ENCODE results near the gene PVALB. TPM values are rescaled to one million over a fixed set of nuclear protein-coding genes. Genes with fewer than 3 reads are reported as not detected.

Gene PVALB
- total and polyA plus RNA-seq, 11 donors, result not detected

DNA sequence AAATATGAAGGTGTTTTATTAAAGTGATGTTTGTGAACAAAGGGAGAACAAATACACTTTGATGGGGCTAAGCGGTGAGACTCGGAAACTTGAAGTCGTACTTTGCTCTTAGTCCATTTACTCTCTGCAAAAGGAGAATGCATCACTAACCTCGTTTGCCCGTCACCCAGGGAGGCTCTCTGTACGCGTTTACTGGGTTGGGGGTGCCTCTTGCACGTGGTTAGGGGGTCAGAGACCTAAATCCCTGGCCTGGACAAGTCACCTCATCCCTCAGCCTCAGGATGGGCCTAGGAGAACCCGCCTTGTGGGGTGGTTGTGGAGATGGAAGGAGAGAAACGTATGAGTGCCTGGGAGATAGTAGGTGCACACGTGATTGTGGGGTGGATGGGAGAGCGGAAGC, 40.1 kb downstream of the PVALB start:
- ATAC-seq (no peak), DNase-seq (no peak)
- peaks cover 0 to 8% (median 0%) of the 10 kb centered on the region in 9 donors for H3K36me3 ChIP-seq
- intact Hi-C loops (cut with DNase I), result loop anchor here in 6 of 10 donors (5.0 to 10.0 kb wide), 5 partner anchors 201 to 418 kb away; no protein-coding TSS in a partner anchor
- WGBS, 4 donors, result 72 to 80% (median 77%) methylated on average over 12 of the region's 12 CpGs
- H3K9me3 ChIP-seq, result no peaks in the 10 kb centered on the region
- H3K27ac ChIP-seq, result peak overlapping the region in 10 of 12 donors; percentile 37 to 77 (median 56)
- H3K27me3 ChIP-seq, result no peaks in the 10 kb centered on the region
- no peak for TF ChIP-seq POLR2A (IDR thresholded peaks at IDR 0.05)
- TF ChIP-seq, protein P1, sequence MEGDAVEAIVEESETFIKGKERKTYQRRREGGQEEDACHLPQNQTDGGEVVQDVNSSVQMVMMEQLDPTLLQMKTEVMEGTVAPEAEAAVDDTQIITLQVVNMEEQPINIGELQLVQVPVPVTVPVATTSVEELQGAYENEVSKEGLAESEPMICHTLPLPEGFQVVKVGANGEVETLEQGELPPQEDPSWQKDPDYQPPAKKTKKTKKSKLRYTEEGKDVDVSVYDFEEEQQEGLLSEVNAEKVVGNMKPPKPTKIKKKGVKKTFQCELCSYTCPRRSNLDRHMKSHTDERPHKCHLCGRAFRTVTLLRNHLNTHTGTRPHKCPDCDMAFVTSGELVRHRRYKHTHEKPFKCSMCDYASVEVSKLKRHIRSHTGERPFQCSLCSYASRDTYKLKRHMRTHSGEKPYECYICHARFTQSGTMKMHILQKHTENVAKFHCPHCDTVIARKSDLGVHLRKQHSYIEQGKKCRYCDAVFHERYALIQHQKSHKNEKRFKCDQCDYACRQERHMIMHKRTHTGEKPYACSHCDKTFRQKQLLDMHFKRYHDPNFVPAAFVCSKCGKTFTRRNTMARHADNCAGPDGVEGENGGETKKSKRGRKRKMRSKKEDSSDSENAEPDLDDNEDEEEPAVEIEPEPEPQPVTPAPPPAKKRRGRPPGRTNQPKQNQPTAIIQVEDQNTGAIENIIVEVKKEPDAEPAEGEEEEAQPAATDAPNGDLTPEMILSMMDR (IDR thresholded peaks at IDR 0.05), result no peak
- peaks cover 0 to 22% (median 12%) of the 10 kb centered on the region in 12 donors for H3K4me1 ChIP-seq
- peak overlapping the region in 9 of 12 donors; percentile 15 to 98 (median 35) for H3K4me3 ChIP-seq

DNA sequence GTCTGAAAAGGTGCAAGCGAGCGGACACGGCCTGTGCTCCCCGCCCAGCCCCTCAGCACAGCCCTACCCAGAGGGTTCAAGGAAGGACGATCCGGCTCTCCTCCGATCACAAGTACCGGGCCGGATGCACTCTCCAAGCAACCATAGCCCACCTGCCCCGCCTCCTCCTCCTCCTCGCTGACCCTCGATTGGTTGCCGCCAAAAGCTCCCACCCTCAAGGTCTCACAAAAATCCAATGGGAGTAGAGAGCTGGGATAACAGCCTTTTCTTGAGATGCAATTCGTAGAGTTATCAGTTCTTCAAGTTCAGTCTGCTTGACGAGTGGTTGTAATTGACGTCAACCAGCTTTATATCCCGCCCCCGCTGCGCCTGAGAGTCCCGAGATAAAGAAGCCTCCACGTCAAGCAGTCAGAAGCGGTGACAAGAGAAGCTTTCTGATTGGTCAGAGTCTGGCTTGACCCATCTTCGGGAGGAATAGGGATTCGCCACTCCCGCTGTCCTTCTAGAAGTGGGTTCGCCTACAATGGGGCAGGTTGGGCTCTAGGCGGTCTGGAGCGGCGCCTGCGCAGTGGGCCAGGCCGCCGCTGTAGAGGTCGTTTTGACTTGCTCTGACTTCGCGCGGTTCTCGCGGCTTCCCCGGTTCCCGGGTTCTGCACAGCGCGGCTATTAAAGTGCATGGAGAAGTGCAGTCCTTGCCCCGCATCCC, 40.7 kb downstream of the PVALB start, which contains the start of gene IFT27:
Gene IFT27 (minus strand): TSS at position 156 of the 706 bp plus-strand sequence. CDS start 412 bp downstream, outside the sequence.
- DNase-seq (peak; percentile 96 to 99 (median 99)), ATAC-seq (peak; percentile 98 to 99 (median 98))
- intact Hi-C loops (cut with DNase I), result loop anchor here in 6 of 10 donors (5.0 to 10.0 kb wide), 5 partner anchors 201 to 419 kb away; no protein-coding TSS in a partner anchor
- Histone ChIP-seq H3K9me3 (no peaks in the 10 kb centered on the region), H3K4me1 (peaks cover 0 to 18% (median 11%) of the 10 kb centered on the region in 12 donors), H3K36me3 (peaks cover 0 to 8% (median 0%) of the 10 kb centered on the region in 9 donors), H3K27ac (peak within 1 kb of the TSS; percentile 25 to 92 (median 84)), H3K27me3 (no peaks in the 10 kb centered on the region), H3K4me3 (peak within 1 kb of the TSS; percentile 40 to 98 (median 84))
- WGBS, 4 donors, result 0 to 1% (median 0%) methylated on average over 33 to 43 of the region's 43 CpGs
- TF ChIP-seq, protein P1 (IDR thresholded peaks at IDR 0.05), result no peak
- peak in 1 of 2 donors; percentile 62 for TF ChIP-seq POLR2A (IDR thresholded peaks at IDR 0.05)

DNA sequence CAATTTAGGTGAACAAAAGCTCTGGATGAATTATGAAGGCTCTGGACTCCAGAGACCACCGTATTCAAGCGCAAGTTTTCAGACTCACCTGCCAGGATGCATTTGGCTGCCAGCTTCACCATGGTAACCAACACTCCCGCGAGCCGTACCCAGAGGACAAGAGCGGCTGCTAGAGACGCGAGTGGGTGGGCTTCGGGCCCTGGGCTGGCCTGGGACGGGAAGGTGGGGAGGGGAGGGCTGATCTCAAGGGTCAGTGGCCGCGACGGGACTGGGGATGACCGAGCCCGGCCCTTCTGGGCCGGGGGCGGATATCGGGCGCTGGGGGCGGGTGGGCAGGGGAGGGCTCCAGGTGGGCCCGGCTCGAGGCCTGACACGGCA, 41.3 kb downstream of the PVALB start:
- Histone ChIP-seq H3K4me1 (peaks cover 0 to 20% (median 11%) of the 10 kb centered on the region in 12 donors), H3K9me3 (no peaks in the 10 kb centered on the region), H3K27ac (peak overlapping the region; percentile 25 to 92 (median 84)), H3K27me3 (no peaks in the 10 kb centered on the region), H3K36me3 (peaks cover 0 to 8% (median 0%) of the 10 kb centered on the region in 9 donors), H3K4me3 (peak overlapping the region; percentile 40 to 98 (median 84))
- ATAC-seq (peak in 1 of 4 donors; percentile 21), DNase-seq (peak in 2 of 5 donors; percentile 48 to 51)
- WGBS, 4 donors, result 0 to 1% (median 0%) methylated on average over 11 to 23 of the region's 23 CpGs
- intact Hi-C loops (cut with DNase I), result loop anchor here in 6 of 10 donors (5.0 to 10.0 kb wide), 5 partner anchors 202 to 419 kb away; no protein-coding TSS in a partner anchor
- no peak for TF ChIP-seq POLR2A (IDR thresholded peaks at IDR 0.05)
- TF ChIP-seq, protein P1 (IDR thresholded peaks at IDR 0.05), result no peak

DNA sequence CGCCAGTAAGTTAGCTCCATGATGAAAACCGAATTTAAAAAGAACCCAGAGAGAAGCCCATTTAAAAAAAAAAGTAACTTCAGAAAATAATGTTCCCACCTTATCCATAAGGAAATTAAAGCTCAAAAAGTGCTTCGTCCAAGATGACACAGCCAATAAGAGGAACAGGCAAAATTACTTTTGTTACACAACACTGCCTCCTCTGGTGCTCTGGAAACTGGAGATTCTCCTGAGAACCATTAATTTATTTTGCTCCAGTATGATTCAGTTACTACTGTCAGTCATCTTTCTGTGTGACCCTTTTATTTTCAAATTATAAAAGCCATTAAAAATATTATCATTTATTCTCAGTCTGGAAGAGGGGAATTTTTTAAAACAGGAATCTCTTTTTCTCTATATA, 42.9 kb downstream of the PVALB start:
- no peaks in the 10 kb centered on the region for H3K9me3 ChIP-seq
- WGBS, 4 donors, result 79 to 88% (median 86%) methylated on average over 3 of the region's 3 CpGs
- ATAC-seq (no peak), DNase-seq (no peak)
- peaks cover 0 to 8% (median 0%) of the 10 kb centered on the region in 9 donors for H3K36me3 ChIP-seq
- no peaks in the 10 kb centered on the region for H3K27me3 ChIP-seq
- TF ChIP-seq, protein P1 (IDR thresholded peaks at IDR 0.05), result peak in 9 of 12 donors; percentile 15 to 49 (median 37)
- no peak for TF ChIP-seq POLR2A (IDR thresholded peaks at IDR 0.05)
- H3K4me3 ChIP-seq, result no peak overlapping the region
- H3K4me1 ChIP-seq, result peaks cover 0 to 29% (median 11%) of the 10 kb centered on the region in 12 donors
- H3K27ac ChIP-seq, result no peak overlapping the region
- intact Hi-C loops (cut with DNase I), result loop anchor here in 4 of 10 donors (5.0 to 10.0 kb wide), 3 partner anchors 227 to 421 kb away; no protein-coding TSS in a partner anchor

Measured in heart left ventricle (tissue), 16 donors.